ENCODE results near the gene CDC42BPA. TPM values are rescaled to one million over a fixed set of nuclear protein-coding genes. Genes with fewer than 3 reads are reported as not detected.

The CDC42BPA gene
- total and polyA plus RNA-seq, 2 donors (not counting 3 experiments of a cell fraction or from before 2014, with no cell fraction given), result 26.1 to 92.6 TPM

DNA sequence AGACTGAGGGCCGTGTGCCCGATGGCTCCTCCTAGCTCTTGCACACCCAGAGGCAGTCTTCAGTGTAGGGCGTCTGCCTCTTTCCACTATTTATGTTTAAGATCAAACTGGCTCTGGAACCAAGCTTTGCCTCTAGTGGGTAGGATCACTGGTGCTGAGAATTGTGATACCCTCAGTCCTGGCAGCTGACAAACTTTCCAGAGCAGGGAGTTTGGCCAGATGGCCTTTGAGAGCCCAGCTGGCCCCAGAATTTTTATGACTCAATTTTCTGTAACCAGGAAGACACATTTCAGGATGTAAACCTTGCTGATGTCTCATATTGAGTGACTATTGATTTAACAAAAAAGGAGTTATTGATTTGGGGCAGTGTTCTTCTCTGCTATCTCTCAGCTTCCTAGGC, 371.5 kb downstream of the CDC42BPA start:
- no peak for TF ChIP-seq FOS (IDR thresholded peaks at IDR 0.05; ENCODE audit: borderline replicate concordance, insufficient read depth, low read length)
- no peak for TF ChIP-seq GATA2 (IDR thresholded peaks at IDR 0.05; ENCODE audit: insufficient read depth, insufficient read length, low read depth, low read length)
- no peak for TF ChIP-seq JUN (IDR thresholded peaks at IDR 0.05; ENCODE audit: borderline replicate concordance, insufficient read depth, insufficient read length, low read depth)
- TF ChIP-seq, protein P1, sequence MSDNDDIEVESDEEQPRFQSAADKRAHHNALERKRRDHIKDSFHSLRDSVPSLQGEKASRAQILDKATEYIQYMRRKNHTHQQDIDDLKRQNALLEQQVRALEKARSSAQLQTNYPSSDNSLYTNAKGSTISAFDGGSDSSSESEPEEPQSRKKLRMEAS (IDR thresholded peaks at IDR 0.05; ENCODE audit: insufficient read depth, insufficient read length), result no peak
- no peak for TF ChIP-seq POLR2A (IDR thresholded peaks at IDR 0.05; ENCODE audit: low read depth, low read length)
- Histone ChIP-seq H2AFZ (ENCODE audit: low read depth, low read length) (no peak overlapping the region), H3K36me3 (ENCODE audit: control insufficient read depth in 2 of 2, extremely low read depth in 1 of 2, insufficient read depth in 2 of 2, low read length in 2 of 2) (no peaks in the 10 kb centered on the region), H3K9me1 (replicated peaks; ENCODE audit: control insufficient read depth, extremely low read depth, insufficient read depth, low read length) (no peaks in the 10 kb centered on the region), H3K4me2 (ENCODE audit: insufficient read depth, low read length) (no peak overlapping the region), H3K27ac (ENCODE audit: insufficient read depth, low read depth, low read length) (no peak overlapping the region), H3K9me3 (replicated peaks; ENCODE audit: control insufficient read depth, insufficient read depth, low read length) (no peaks in the 10 kb centered on the region), H3K4me3 (replicated peaks in 1 of 3; ENCODE audit: insufficient read depth in 1 of 3, low read depth in 1 of 3, low read length in 3 of 3) (no peak overlapping the region), H3K27me3 (ENCODE audit: control insufficient read depth in 2 of 2, insufficient read depth in 2 of 2, low read length in 2 of 2) (no peaks in the 10 kb centered on the region), H3K79me2 (ENCODE audit: control insufficient read depth, insufficient read depth, low read length) (no peaks in the 10 kb centered on the region), H3K4me1 (ENCODE audit: control insufficient read depth, extremely low read depth, insufficient read depth, low read length) (no peaks in the 10 kb centered on the region), H4K20me1 (replicated peaks; ENCODE audit: control insufficient read depth, extremely low read depth, insufficient read depth, low read length) (no peaks in the 10 kb centered on the region), H3K9ac (replicated peaks; ENCODE audit: extremely low read depth, insufficient read depth, low read length) (no peak overlapping the region)
- ChIA-PET POLR2A (interaction anchor here (0.6 kb wide), 1 partner anchor 8 kb away, joined by 9 read pairs; no protein-coding TSS in a partner anchor), CTCF (interaction anchor here (1.1 kb wide), 1 partner anchor 35 kb away, joined by 3 read pairs; no protein-coding TSS in a partner anchor)
- no peak for FAIRE-seq
- intact Hi-C loops (cut with micrococcal nuclease), result loop anchor here (10.0 kb wide), 1 partner anchor 212 kb away; the partner anchor contains the start of gene ITPKB
- no TSS peak for BruUV-seq (replicated peaks)
- dilution Hi-C loops (cut with MboI; ENCODE audit: extremely low pct_ligation_motif_present, low sequenced_read_pairs), result no loop called here
- DNase-seq (ENCODE audit: low read depth, low spot score), result no peak

DNA sequence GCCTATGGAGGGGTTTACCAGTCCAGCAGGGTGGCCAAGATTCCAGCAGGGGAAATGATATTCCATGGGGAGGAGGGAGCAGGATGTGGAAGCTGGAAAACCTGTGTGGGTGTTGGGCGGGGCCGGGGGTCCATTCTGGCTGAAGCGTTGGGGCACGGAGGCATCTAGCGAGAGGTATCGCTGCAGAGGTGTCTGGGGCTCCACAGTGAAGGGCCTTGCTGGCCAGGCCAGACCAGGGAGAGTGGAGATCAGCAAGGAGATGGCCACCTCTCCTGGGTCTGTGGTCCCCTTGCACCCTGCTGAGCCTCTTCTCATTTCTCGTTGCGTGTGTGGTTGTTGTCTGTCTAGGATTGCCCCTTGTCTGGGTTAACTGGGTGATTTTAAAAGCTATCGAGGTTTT, 372.0 kb downstream of the CDC42BPA start:
- BruUV-seq (replicated peaks), result no TSS peak
- H3K9me3 ChIP-seq (replicated peaks; ENCODE audit: control insufficient read depth, insufficient read depth, low read length), result no peaks in the 10 kb centered on the region
- dilution Hi-C loops (cut with MboI; ENCODE audit: extremely low pct_ligation_motif_present, low sequenced_read_pairs) (no loop called here), intact Hi-C loops (cut with micrococcal nuclease) (loop anchor here (10.0 kb wide), 1 partner anchor 211 kb away; the partner anchor contains the start of gene ITPKB)
- DNase-seq (ENCODE audit: low read depth, low spot score) (no peak), FAIRE-seq (no peak)
- no peaks in the 10 kb centered on the region for H4K20me1 ChIP-seq (replicated peaks; ENCODE audit: control insufficient read depth, extremely low read depth, insufficient read depth, low read length)
- TF ChIP-seq MYC (IDR thresholded peaks at IDR 0.05; ENCODE audit: low read depth, low read length), result no peak
- no peak for TF ChIP-seq GATA2 (IDR thresholded peaks at IDR 0.05; ENCODE audit: insufficient read depth, insufficient read length, low read depth, low read length)
- TF ChIP-seq FOS (IDR thresholded peaks at IDR 0.05; ENCODE audit: borderline replicate concordance, insufficient read depth, low read length), result no peak
- TF ChIP-seq JUN (IDR thresholded peaks at IDR 0.05; ENCODE audit: borderline replicate concordance, insufficient read depth, insufficient read length, low read depth), result no peak
- no peak for TF ChIP-seq POLR2AphosphoS5 (IDR thresholded peaks at IDR 0.05; ENCODE audit: insufficient read depth, low read depth, low read length)
- TF ChIP-seq, protein P1 (IDR thresholded peaks at IDR 0.05; ENCODE audit: insufficient read depth, insufficient read length), result no peak
- TF ChIP-seq EZH2 (IDR thresholded peaks at IDR 0.05; ENCODE audit: borderline replicate concordance, low read depth, low read length, severe bottlenecking), result no peak
- TF ChIP-seq, protein P2, sequence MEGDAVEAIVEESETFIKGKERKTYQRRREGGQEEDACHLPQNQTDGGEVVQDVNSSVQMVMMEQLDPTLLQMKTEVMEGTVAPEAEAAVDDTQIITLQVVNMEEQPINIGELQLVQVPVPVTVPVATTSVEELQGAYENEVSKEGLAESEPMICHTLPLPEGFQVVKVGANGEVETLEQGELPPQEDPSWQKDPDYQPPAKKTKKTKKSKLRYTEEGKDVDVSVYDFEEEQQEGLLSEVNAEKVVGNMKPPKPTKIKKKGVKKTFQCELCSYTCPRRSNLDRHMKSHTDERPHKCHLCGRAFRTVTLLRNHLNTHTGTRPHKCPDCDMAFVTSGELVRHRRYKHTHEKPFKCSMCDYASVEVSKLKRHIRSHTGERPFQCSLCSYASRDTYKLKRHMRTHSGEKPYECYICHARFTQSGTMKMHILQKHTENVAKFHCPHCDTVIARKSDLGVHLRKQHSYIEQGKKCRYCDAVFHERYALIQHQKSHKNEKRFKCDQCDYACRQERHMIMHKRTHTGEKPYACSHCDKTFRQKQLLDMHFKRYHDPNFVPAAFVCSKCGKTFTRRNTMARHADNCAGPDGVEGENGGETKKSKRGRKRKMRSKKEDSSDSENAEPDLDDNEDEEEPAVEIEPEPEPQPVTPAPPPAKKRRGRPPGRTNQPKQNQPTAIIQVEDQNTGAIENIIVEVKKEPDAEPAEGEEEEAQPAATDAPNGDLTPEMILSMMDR (IDR thresholded peaks at IDR 0.05; ENCODE audit: extremely low read depth in 1 of 2, insufficient read depth in 1 of 2, low read depth in 1 of 2, low read length in 2 of 2), result no peak
- no peak for TF ChIP-seq POLR2A (IDR thresholded peaks at IDR 0.05; ENCODE audit: low read depth, low read length)
- H3K79me2 ChIP-seq (ENCODE audit: control insufficient read depth, insufficient read depth, low read length), result no peaks in the 10 kb centered on the region
- H3K4me1 ChIP-seq (ENCODE audit: control insufficient read depth, extremely low read depth, insufficient read depth, low read length), result no peaks in the 10 kb centered on the region
- POLR2A ChIA-PET, result no interaction called here
- H3K36me3 ChIP-seq (ENCODE audit: control insufficient read depth in 2 of 2, extremely low read depth in 1 of 2, insufficient read depth in 2 of 2, low read length in 2 of 2), result no peaks in the 10 kb centered on the region
- no peak overlapping the region for H3K27ac ChIP-seq (ENCODE audit: insufficient read depth, low read depth, low read length)
- H3K4me2 ChIP-seq (ENCODE audit: insufficient read depth, low read length), result no peak overlapping the region
- H2AFZ ChIP-seq (ENCODE audit: low read depth, low read length), result no peak overlapping the region
- CTCF ChIA-PET, result interaction anchor here (1.4 kb wide), 1 partner anchor 28 kb away, joined by 5 read pairs; no protein-coding TSS in a partner anchor
- no peaks in the 10 kb centered on the region for H3K9me1 ChIP-seq (replicated peaks; ENCODE audit: control insufficient read depth, extremely low read depth, insufficient read depth, low read length)
- no peaks in the 10 kb centered on the region for H3K27me3 ChIP-seq (ENCODE audit: control insufficient read depth in 2 of 2, insufficient read depth in 2 of 2, low read length in 2 of 2)
- H3K4me3 ChIP-seq (replicated peaks in 1 of 3; ENCODE audit: insufficient read depth in 1 of 3, low read depth in 1 of 3, low read length in 3 of 3), result no peak overlapping the region
- no peak overlapping the region for H3K9ac ChIP-seq (replicated peaks; ENCODE audit: extremely low read depth, insufficient read depth, low read length)

All from endothelial cell of umbilical vein (primary cell).